Colonic mucosa (tissue), 4 donors: ENCODE results near the gene DSP. TPM values are rescaled to one million over a fixed set of nuclear protein-coding genes. Genes with fewer than 3 reads are reported as not detected.

ENCODE experiments used
- DNase-seq: peaks from one replicate; pipeline ENCODE4 v3.0.0-alpha.2; 2020
- H3K27ac ChIP-seq: fragments of 200-600 bp; one replicate; pipeline ENCODE4 v1.8.0; 2021
- H3K27me3 ChIP-seq: fragments of 200-600 bp; one replicate; pipeline ENCODE4 v1.8.0; 2021
- H3K36me3 ChIP-seq: fragments of 200-600 bp; one replicate; pipeline ENCODE4 v1.8.0; 2021
- H3K4me1 ChIP-seq: fragments of 200-600 bp; one replicate; pipeline ENCODE4 v1.8.0; 2021; ENCODE audit warnings: mild to moderate bottlenecking
- H3K4me3 ChIP-seq: fragments of 200-600 bp; one replicate; pipeline ENCODE4 v1.8.0; 2021
- H3K9ac ChIP-seq, 2 donors: one replicate each; pipeline ENCODE4 v1.7.0; 2013; ENCODE audit warnings: control low read depth in 2 of 2, low read depth in 2 of 2, low read length in 2 of 2
- H3K9me3 ChIP-seq: fragments of 200-600 bp; one replicate; pipeline ENCODE4 v1.8.0; 2021
- CTCF ChIP-seq: fragments of 200-600 bp; IDR thresholded peaks from one replicate; pipeline ENCODE4 v1.8.0; 2022; ENCODE audit warnings: antibody characterized with exemption, mild to moderate bottlenecking
- intact Hi-C: fragments of 100-400 bp; cut with DNase I; formaldehyde crosslinking; loops from one replicate; pipeline ENCODE4 v1.14.1; 2022
- total RNA-seq, 2 donors: library from RNA; stranded (reverse); fragmentation: NEBNext Ultra II Directional in 1 of 2; extraction: Animal tissue kit (Norgen Biotek cat#: 25700) in 1 of 2; gene quantifications; one replicate each; pipeline ENCODE4 v1.2.1, GENCODE V29; 2021
- donor health status: healthy.
- donor health status: DM: no; HTN: no; CAD: no.
- donor health status: DM: no; HTN: no; CAD: no.

The DSP gene
- total RNA-seq, 2 donors from 2014 or later: 201 to 250 TPM

DNA sequence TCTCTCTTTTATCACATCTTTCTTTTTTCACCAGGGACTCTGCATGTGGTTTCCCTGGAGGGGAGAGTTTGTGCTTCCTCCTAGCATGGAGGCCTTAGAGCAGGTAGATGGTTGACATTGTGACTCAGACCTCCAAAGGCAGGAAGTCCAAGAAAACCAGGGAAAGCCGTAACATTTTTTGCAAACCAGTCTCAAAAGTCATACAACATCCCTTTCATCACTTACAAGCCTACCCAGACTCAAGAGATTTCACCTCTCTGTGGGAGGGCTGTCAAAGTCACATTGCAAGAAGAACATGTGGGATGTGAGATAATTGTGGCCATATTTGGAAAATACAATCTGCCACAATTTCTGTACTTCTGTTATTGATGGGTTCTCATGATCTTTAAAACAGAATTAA is 94.7 kb downstream of the DSP start:
- H3K9me3 ChIP-seq: no peaks in the 10 kb centered on the region
- no peaks in the 10 kb centered on the region for H3K36me3 ChIP-seq
- no peak for TF ChIP-seq CTCF

More for the DNA sequence above, 94.7 kb downstream of the DSP start:
- no peak for DNase-seq
- Histone ChIP-seq H3K27me3 (no peaks in the 10 kb centered on the region), H3K9ac (no peak overlapping the region), H3K4me3 (no peak overlapping the region), H3K27ac (no peak overlapping the region), H3K4me1 (no peaks in the 10 kb centered on the region)
- intact Hi-C loops: no loop called here

Other genes starting within 250 kb of the DSP start
- gene SSR1, start 228.5 kb upstream of the DSP start, total RNA-seq: 100 to 1,000 TPM; 150 to 153 TPM
- gene CAGE1, start 151.9 kb upstream of the DSP start, total RNA-seq: not detected
- gene RIOK1, start 151.9 kb upstream of the DSP start, total RNA-seq: 10 to 100 TPM; 16.6 to 16.9 TPM
- 10 to 100 TPM; 13.8 to 14.6 TPM for gene SNRNP48, start 48.5 kb downstream of the DSP start, total RNA-seq
- gene BMP6, start 184.4 kb downstream of the DSP start, total RNA-seq: 1 to 10 TPM in 1 of 2 donors, under 1 TPM in 1; 0.62 to 2.1 TPM